NOMO-1 (cell line): ENCODE results near the gene CHST2.

Source experiments
- DNase-seq, 2 experiments: peaks; one replicate each; lab custom pipeline; 2025; ENCODE audit not compliant: unreplicated experiment in 2 of 2; lab: John Stamatoyannopoulos, UW

Gene CHST2

DNA sequence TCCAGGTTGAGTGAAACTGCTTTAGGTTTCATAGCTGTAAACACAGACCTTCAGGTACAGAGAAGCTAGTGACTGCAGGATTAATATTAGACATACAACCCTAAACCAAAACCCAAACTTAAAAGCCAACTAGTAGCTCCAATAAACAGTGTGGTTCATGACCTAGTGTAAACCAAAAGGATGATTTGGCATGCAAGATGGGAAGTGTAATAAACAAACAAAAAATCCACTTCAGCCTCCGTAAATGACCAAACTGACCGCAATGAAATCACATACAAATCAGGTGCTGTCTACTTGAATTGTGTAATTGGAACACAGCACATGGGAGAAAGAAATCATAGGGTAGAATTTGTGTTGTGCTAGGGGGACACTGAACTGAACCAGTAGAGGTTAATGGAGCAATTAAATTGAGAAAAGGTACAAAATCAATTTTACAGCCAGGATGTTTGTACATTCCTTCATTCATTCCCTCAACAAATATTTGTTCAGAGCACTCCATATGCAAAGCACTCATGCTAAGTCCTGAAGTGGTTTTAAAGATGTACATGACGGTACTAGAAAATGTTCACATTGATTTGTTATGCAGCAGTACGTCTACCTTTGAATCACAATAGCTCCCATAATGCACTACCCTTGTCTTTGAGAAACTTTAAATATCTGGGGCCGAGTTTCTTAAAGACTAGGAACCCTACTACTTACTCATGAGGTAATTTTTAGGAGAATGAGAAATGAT lies 21.4 kb upstream of the CHST2 start:
- no peak for DNase-seq

DNA sequence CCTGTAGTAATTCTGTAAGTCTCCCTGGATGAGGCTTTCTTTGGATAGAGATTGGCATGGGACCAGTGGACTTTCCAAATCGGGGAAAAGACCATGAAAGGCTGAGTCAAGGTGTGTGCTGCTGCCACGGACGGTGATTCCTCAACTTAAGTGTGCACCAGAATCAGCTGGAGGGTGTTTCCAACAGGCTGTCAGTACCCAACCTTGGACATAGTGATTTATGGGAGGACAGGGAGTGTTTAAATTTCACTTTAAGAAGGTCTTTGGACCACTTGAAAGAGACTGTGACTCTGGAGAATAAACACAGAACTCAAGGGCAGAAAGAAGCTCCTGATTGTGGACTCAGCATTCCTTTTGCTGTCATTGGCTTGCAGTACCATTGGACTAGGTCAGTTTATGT lies 20.4 kb upstream of the CHST2 start:
- no peak for DNase-seq

DNA sequence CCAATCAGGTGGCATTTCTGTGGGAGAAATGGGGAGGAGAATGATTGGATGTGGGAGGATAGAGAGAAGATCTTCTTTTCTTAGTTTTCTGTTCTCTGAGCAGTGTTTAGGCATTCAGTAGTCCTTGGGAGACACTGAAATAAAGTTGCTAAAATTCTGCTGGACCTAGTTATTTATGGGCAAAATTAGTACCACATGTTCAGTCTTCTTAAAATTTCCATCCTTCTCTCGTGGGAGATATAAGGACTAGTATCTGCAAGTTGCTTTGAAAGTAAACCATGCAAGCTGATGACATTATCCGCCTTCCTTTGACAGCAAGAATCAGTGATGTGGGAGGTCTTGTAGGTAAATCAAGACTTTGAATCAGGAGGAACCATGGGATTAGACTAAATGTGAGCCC lies 19.9 kb upstream of the CHST2 start:
- no peak for DNase-seq

DNA sequence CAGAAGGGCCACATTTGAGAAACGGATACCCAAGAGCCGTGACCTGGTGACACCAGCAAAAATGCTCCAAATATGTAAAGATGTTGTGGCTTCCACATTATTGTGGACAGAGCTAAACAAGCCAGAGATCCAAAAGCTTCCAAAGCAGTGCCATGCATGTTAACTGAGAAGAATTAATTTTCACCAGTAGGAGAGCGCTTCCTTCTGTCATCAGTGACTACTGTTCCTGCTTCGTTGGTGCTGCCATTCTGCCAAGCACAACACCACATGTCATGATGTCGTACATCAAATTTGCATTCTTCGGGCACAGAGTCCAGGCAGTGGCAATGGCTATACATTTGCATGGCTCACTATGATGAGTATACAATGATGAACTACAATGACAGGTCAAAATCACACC lies 19.1 kb upstream of the CHST2 start:
- DNase-seq, result no peak

DNA sequence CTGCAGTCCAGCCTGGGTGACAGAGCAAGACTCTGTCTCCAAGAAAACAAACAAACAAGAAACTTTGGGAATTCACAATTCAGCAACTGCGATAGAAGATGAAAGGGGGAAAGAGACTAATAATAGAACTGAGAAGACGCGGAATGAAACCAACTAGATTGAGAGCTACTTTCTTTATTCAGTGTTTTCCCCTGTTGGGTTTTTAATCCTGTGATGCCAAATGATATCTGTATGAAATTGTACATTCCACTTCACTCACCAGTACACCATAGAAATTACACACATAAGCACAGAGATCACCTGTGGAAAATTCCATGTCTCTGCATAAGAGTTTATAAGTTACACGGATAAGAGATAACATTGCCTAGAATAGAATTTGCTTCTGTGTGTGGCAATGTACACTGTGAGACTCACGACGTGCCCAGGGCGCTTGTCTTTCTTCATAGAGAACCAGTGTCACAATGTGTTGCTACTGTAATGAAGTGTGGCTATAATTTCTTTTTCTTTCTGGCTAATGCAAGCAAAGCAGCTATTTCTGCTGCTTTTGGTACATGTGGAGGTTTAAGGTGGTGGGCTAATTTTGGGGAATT lies 17.7 kb upstream of the CHST2 start:
- no peak for DNase-seq

DNA sequence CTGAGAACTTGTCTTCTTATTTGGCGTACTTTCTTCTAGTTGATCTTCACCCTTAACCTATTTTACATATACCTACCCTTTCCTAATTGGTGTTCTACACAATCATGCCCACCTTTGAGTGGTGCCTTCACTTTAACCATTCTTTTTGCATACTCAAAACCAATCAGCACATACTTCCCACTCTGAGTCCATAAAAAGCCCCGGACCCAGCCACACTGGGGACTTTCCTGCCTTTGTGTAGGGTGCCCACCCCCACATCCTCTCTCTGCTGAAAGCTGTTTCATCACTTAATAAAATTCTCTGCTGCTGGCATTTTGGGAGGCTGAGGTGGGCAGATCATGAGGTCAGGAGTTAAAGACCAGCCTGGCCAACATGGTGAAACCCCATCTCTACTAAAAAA lies 15.9 kb upstream of the CHST2 start:
- no peak for DNase-seq

DNA sequence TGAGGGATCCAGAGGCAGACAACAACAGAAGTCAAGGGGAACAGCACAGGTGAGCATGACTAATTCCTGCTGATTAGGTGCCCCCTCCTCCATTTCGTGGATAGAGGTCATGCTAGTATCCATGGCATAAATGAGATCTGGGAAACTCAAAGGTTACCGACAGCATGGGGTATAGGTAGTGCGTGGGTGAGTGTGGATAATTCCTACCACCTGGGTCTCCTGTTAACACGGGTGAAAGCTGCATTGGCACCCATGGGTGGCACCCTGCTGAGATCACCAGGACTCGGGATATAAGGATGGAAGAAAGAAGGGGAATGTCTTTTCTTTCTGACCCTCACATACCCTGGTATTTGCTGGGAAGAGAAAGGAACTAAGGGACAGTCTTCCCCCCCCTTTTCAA lies 14.4 kb upstream of the CHST2 start:
- no peak for DNase-seq

DNA sequence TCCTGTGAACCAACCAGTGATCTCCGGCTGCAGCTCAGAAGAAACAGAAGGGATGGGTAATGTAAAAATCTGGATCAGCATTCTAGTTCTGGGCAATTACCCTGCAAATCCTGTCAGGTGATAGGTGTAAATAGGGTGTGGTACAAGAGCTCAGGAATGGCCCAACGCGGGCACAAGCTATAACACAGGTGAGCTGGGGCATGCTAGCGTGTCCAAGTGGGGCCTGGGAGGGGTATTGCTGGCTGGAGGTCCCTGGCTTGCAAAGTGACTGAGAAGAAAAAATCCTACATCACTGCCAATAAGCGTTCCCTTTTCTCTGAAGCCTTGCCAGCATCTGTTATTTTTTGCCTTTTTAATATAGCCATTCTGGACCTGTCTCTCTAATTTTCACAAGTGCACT lies 9.7 kb upstream of the CHST2 start:
- no peak for DNase-seq

DNA sequence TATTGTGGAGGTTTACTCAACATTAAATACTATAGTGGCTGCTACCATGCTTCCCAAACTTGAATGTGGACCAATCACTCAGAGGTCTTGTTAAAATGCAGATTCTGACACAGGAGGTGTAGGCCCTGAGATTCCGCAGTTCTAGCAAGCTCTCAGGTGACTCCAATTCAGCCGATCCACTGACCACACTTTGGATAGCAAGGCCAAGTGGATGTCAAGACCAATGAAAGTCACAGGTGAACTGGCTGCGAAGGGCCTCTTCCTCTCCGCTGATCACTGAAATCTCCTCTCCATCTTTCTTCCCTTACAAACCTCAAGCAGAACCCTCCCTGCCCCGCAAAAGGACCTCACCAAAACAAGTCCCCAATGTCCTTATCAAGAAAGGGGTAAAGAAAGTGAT lies 9.2 kb upstream of the CHST2 start:
- DNase-seq, result no peak

DNA sequence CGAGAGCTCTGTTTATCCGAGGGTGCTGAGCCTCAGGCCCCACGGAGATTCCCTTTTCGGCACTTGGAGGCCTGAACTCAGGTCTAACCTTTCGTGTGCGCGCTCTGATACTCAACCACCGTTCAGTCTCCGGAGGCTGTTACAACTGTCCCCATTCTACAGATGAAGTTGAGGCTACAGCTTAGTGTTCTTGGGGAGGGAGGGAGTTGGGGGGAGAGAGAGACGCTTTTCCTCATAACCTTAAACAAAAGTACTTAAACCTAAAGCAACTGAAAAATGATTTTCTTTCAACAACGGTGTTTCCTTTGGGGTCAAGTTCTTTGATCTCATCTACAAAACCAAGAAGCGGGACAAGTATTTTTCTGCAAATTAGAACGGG lies 952 bp upstream of the CHST2 start:
- DNase-seq, result no peak

DNA sequence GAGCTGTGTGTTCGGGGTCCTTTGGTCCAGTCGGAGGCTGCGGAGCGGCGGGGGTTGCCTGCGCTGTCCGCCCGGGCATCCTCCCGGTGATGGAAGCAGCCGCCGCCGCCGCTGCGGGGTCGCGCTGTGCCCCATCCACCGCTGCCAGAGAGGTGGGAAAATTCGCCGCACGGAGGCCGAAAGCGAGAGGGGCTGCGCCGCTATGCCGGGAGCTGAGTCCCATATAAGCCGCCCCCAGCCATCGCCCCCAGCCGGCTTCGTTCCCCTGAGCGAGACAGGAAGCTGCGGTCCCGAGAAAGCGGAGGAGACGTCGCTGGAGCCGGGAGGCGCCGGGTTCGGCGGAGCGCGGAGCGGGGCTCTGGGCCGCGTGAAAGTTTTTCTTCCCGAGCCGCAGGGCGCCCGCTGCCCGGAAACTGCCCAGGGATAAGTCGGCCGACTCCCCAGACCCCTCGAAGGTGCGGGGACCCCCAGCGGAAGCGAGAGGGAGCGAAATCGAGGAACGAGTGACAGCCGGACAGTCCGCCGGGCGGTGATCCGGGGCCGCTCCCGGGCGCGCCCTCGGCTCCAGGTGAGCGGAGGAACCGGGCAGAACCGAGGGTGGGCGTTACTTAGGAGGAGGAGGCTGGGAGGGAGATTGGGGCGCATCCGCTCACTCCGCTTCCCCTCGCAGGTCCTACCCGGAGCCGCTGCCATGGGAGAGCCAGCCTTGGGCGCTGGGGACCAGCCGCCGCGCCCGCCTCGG lies 574 bp downstream of the CHST2 start:
- DNase-seq, result no peak

DNA sequence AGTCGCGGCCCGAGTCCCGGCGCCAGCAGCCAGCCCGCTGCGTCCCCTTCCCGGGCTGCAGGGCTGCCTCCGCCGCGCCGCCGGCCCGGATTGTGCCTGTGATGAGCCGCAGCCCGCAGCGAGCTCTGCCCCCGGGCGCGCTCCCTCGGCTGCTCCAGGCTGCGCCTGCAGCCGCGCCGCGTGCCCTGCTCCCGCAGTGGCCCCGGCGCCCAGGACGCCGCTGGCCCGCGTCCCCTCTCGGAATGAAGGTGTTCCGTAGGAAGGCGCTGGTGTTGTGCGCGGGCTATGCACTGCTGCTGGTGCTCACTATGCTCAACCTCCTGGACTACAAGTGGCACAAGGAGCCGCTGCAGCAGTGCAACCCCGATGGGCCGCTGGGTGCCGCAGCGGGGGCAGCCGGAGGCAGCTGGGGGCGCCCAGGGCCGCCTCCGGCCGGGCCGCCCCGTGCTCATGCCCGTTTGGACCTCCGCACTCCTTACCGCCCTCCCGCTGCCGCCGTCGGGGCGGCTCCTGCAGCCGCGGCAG lies 1.2 kb downstream of the CHST2 start:
- DNase-seq, result no peak

DNA sequence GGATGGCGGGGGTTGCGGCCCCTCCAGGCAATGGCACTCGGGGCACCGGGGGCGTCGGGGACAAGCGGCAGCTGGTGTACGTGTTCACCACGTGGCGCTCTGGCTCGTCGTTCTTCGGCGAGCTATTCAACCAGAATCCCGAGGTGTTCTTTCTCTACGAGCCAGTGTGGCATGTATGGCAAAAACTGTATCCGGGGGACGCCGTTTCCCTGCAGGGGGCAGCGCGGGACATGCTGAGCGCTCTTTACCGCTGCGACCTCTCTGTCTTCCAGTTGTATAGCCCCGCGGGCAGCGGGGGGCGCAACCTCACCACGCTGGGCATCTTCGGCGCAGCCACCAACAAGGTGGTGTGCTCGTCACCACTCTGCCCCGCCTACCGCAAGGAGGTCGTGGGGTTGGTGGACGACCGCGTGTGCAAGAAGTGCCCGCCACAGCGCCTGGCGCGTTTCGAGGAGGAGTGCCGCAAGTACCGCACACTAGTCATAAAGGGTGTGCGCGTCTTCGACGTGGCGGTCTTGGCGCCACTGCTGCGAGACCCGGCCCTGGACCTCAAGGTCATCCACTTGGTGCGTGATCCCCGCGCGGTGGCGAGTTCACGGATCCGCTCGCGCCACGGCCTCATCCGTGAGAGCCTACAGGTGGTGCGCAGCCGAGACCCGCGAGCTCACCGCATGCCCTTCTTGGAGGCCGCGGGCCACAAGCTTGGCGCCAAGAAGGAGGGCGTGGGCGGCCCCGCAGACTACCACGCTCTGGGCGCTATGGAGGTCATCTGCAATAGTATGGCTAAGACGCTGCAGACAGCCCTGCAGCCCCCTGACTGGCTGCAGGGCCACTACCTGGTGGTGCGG lies 1.9 kb downstream of the CHST2 start:
- DNase-seq, result no peak

DNA sequence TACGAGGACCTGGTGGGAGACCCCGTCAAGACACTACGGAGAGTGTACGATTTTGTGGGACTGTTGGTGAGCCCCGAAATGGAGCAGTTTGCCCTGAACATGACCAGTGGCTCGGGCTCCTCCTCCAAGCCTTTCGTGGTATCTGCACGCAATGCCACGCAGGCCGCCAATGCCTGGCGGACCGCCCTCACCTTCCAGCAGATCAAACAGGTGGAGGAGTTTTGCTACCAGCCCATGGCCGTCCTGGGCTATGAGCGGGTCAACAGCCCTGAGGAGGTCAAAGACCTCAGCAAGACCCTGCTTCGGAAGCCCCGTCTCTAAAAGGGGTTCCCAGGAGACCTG lies 2.5 kb downstream of the CHST2 start:
- DNase-seq, result no peak

DNA sequence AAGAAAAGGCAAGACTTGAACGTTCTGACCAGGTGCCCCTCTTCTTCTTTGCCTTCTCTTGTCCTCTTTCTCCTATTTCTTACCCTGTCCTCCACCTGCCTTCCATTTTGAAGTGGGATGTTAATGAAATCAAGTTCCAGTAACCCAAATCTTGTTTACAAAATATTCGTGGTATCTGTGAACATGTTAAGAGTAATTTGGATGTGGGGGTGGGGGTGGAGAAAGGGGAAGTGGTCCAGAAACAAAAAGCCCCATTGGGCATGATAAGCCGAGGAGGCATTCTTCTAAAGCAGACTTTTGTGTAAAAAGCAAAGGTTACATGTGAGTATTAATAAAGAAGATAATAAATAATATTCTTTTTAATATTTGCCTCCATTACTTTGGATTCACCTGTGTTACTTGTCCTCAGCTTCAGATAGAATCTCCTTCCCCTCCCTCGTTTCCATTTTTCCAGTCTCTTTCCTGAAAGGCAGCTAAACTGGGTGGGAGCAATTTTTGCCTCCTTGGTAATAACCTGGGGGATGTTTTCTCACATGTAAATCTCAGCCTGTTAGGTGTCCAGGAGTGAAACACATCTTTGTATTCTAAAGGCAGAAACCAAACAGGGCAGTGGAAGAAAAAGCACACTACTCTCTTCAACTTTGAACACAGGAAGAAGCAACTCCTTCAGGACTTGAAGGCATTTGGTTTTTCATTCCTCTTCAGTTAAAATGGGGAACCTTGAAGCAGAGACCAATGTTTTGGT lies 3.2 kb downstream of the CHST2 start:
- no peak for DNase-seq

DNA sequence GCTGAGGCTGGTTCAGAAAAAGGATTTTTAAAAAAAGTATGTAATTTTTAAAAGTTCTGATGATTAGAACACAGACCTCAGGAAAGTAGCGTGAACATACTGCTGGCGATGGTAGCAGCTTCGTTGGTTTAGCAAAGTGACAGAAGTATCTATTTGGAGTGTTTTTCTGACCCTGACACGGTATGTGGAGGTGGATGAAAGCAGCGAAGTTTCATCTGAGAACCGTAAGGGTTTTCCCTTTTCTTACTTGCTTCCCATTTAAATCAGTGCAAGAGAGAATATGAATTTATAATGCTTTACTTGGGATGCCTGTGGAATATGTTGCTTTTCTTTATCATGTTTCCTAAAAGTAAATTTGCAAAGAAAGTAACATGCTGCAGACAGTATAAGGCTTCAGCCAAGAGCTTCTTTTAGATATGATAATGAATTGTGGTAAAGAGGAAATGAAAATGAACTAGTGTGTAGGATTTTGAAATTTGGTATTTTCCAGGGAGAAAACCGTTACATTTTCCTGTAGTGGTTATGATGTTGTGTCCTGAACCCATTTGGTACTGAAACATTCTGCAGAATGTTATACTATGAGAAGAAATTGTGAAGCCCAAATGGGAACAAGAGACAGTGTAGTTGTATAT lies 3.9 kb downstream of the CHST2 start:
- peak in 1 of 2 experiments; percentile 31 for DNase-seq

DNA sequence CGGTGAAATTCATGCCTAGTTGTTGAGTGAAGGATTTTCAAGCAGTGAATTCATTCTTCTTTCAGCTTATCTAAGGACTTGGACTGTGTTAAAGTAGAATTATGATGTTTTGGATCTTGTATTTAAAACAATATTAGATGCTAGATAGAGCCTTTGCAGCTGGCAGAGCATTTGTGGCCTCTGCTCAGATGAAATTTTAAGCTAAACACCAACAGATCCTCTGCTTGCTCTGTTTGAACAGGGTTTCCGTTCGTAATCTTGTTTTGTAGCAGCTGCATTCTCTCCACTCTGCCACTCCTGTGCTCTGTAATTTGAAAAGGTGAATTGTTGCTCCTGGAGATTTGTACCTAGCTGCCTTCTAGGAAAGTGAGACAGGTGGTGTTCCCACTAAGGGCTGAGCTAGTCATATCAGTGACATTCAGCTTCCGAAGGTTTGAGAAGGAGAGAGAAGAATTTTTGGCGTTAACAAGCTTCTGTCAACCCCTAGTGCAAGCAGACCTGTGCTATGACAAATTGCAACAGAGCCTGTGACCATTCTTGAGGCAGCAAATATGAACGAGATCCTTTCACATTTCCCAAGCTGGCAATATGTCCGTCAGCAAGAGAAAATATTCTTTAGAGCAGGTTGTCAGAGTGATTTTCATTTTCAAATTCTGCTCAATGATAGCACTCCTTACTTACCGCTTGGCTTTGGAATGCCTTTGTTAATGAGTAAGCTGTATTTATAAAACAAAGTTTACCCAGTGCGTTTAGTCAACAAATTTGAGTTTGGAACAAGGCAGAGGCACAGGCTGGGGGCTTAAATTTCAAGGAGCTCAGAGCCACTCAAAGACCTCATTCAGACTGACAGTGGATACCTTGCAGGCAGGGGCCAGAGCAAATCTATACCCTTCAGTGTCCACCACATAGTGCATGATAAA lies 5.3 kb downstream of the CHST2 start:
- no peak for DNase-seq

DNA sequence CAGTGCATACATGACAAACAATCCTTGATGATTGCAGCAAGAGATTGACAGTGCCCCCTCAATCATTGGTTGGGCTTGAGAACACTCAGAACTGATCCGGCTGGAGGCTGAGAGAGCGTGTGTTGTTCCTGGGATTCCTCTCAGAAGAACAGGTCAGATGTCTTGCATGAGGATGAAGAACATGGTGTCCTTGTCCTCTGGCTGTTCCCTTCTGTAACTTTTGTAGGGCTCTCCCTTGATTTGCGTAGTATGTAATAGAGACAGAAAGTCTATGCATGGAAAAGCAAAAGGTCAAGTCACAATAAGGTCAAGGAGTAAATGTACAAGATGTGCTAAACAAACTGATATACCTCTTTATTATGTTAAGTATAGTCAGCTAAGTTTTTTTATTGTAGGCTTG lies 8.2 kb downstream of the CHST2 start:
- DNase-seq, result no peak
